WERI-Rb-1 (cell line): ENCODE measurements around the gene ALDH1A1.
"Not testable (repeated sequence)": the region's sequence is repeated elsewhere in the genome, so short reads cannot be mapped to it uniquely, and the experiment has no call there.

Experiments used
- DNase-seq: peaks from one replicate; pipeline ENCODE4 v3.0.0-alpha.2; 2020
- H3K27ac ChIP-seq: fragments of 250-450 bp; sonication (Bioruptor Pico); 2 replicates; pipeline ENCODE4 v1.5.1; 2020; ENCODE audit warnings: mild to moderate bottlenecking, moderate library complexity
- H3K27me3 ChIP-seq: fragments of 250-450 bp; sonication (Bioruptor Pico); 2 replicates; pipeline ENCODE4 v1.5.1; 2021; ENCODE audit warnings: mild to moderate bottlenecking, low read depth, moderate library complexity; ENCODE audit not compliant: insufficient read depth, severe bottlenecking
- H3K36me3 ChIP-seq: fragments of 250-450 bp; sonication (Bioruptor Pico); 2 replicates; pipeline ENCODE4 v1.5.1; 2020; ENCODE audit warnings: mild to moderate bottlenecking, moderate library complexity
- H3K4me3 ChIP-seq: 2 replicates; pipeline ENCODE4 v1.5.1; 2011; ENCODE audit warnings: low read depth, mild to moderate bottlenecking, control low read depth, low read length
- H3K9me3 ChIP-seq: fragments of 250-450 bp; sonication (Bioruptor Pico); 2 replicates; pipeline ENCODE4 v1.5.1; 2021; ENCODE audit warnings: mild to moderate bottlenecking, moderate library complexity; ENCODE audit not compliant: severe bottlenecking
- CTCF ChIP-seq: IDR thresholded peaks from 2 replicates; pipeline ENCODE4 v1.5.1; 2011; ENCODE audit warnings: low read depth, mild to moderate bottlenecking, control low read depth, inconsistent platforms, low read length

Gene ALDH1A1

GRCh38 chr9:72863456-72864094, 89.3 kb downstream of the ALDH1A1 start:
- H3K36me3 ChIP-seq = no peaks in the 10 kb centered on the region
- no peak overlapping the region for H3K4me3 ChIP-seq
- H3K9me3 ChIP-seq = no peaks in the 10 kb centered on the region
- H3K27me3 ChIP-seq = no peaks in the 10 kb centered on the region
- no peak for TF ChIP-seq CTCF
- no peak overlapping the region for H3K27ac ChIP-seq
- DNase-seq = no peak

GRCh38 chr9:72862788-72863187, 90.1 kb downstream of the ALDH1A1 start:
- H3K27ac ChIP-seq, H3K27me3 ChIP-seq, H3K4me3 ChIP-seq, H3K36me3 ChIP-seq, H3K9me3 ChIP-seq, DNase-seq: not testable (repeated sequence)

- DNase-seq = no peak
- H3K27me3 ChIP-seq = no peaks in the 10 kb centered on the region
- no peak for TF ChIP-seq CTCF
- H3K36me3 ChIP-seq = no peaks in the 10 kb centered on the region
- H3K9me3 ChIP-seq = no peaks in the 10 kb centered on the region
- H3K4me3 ChIP-seq = no peak overlapping the region
- no peak overlapping the region for H3K27ac ChIP-seq
These were observed 94.6 kb downstream of the ALDH1A1 start for GRCh38 chr9:72858089-72858912.

GRCh38 chr9:72857624-72857996, 95.2 kb downstream of the ALDH1A1 start:
- TF ChIP-seq CTCF = no peak
- Histone ChIP-seq H3K27ac (no peak overlapping the region), H3K4me3 (no peak overlapping the region), H3K27me3 (no peaks in the 10 kb centered on the region), H3K36me3 (no peaks in the 10 kb centered on the region), H3K9me3 (no peaks in the 10 kb centered on the region)
- DNase-seq = no peak

- no peak overlapping the region for H3K4me3 ChIP-seq
- TF ChIP-seq CTCF = peak; percentile 51
- H3K27me3 ChIP-seq = no peaks in the 10 kb centered on the region
- H3K27ac ChIP-seq = no peak overlapping the region
- DNase-seq = peak; percentile 17
- H3K9me3 ChIP-seq = no peaks in the 10 kb centered on the region
- H3K36me3 ChIP-seq = no peaks in the 10 kb centered on the region
These were observed 95.8 kb downstream of the ALDH1A1 start for GRCh38 chr9:72856972-72857623.

- Histone ChIP-seq H3K36me3 (no peaks in the 10 kb centered on the region), H3K27ac (no peak overlapping the region), H3K4me3 (no peak overlapping the region), H3K27me3 (no peaks in the 10 kb centered on the region), H3K9me3 (no peaks in the 10 kb centered on the region)
- DNase-seq = no peak
- TF ChIP-seq CTCF = no peak
These were observed 96.8 kb downstream of the ALDH1A1 start for GRCh38 chr9:72855890-72856523.
